Osteocyte (in vitro differentiated cells): ENCODE results near the gene COX4I1. TPM values are rescaled to one million over a fixed set of nuclear protein-coding genes. Genes with fewer than 3 reads are reported as not detected.

Experiments
- DNase-seq: peaks from one replicate; pipeline ENCODE4 v3.0.0; 2021; ENCODE audit warnings: mixed read lengths; ENCODE audit not compliant: unreplicated experiment; ENCODE audit errors: extremely low spot score
- H3K27ac Mint-ChIP-seq: one replicate; pipeline ENCODE4 v1.8.0; 2021; ENCODE audit warnings: mild to moderate bottlenecking, mixed read lengths; ENCODE audit not compliant: unreplicated experiment
- H3K27me3 Mint-ChIP-seq: one replicate; pipeline ENCODE4 v1.8.0; 2021; ENCODE audit warnings: mixed read lengths; ENCODE audit not compliant: unreplicated experiment
- H3K36me3 Mint-ChIP-seq: one replicate; pipeline ENCODE4 v1.8.0; 2021; ENCODE audit warnings: mixed read lengths; ENCODE audit not compliant: unreplicated experiment
- H3K4me1 Mint-ChIP-seq: one replicate; pipeline ENCODE4 v1.8.0; 2021; ENCODE audit warnings: mixed read lengths; ENCODE audit not compliant: unreplicated experiment
- H3K4me3 Mint-ChIP-seq: one replicate; pipeline ENCODE4 v1.8.0; 2021; ENCODE audit warnings: mild to moderate bottlenecking, moderate library complexity, mixed read lengths; ENCODE audit not compliant: unreplicated experiment
- H3K9me3 Mint-ChIP-seq: one replicate; pipeline ENCODE4 v1.8.0; 2021; ENCODE audit warnings: mixed read lengths; ENCODE audit not compliant: unreplicated experiment
- CTCF ChIP-seq: fragments of 200-600 bp; sonication (generic); IDR thresholded peaks from 2 replicates; pipeline ENCODE4 v1.5.0; 2021; ENCODE audit warnings: antibody characterized with exemption, mild to moderate bottlenecking, moderate library complexity
- long read RNA-seq: library from polyadenylated mRNA; unstranded; transcript quantifications from one replicate; pipeline ENCODE4 v2.0.0, GENCODE V29; 2021
- total RNA-seq: library from RNA; stranded (reverse); gene quantifications from 2 replicates; pipeline ENCODE4 v1.2.1, GENCODE V29; 2021

Gene COX4I1
- total RNA-seq, result 456 and 476 TPM in 2 replicates
- long read RNA-seq, transcript COX4I1-215 (3 exons, 2,271 nt), result minor isoform, 30 of 253 reads
- long read RNA-seq, transcript COX4I1-201 (5 exons, 708 nt), result major isoform, 199 of 253 reads
- long read RNA-seq, partial matches to known transcripts, result 5 of 253 reads
- long read RNA-seq, other reads (novel, unspliced or antisense), result 17 of 253 reads

GRCh38 chr16:85799497-85800320, at the start of gene COX4I1, which contains the start of gene EMC8:
Gene COX4I1 (plus strand): TSS chr16:85799695. CDS start chr16:85801206, 1,511 bp downstream.
Gene EMC8 (minus strand): TSS chr16:85799544. CDS start chr16:85799295, 249 bp downstream.
- Mint-ChIP-seq H3K4me3 (peak within 1 kb of the TSS; percentile 85), H3K27me3 (no peaks in the 10 kb centered on the region), H3K4me1 (peaks cover 33% of the 10 kb centered on the region), H3K9me3 (no peaks in the 10 kb centered on the region), H3K27ac (peak within 1 kb of the TSS; percentile 83), H3K36me3 (peaks cover 34% of the 10 kb centered on the region)
- DNase-seq, result peak; percentile 97
- no peak for TF ChIP-seq CTCF

DNA sequence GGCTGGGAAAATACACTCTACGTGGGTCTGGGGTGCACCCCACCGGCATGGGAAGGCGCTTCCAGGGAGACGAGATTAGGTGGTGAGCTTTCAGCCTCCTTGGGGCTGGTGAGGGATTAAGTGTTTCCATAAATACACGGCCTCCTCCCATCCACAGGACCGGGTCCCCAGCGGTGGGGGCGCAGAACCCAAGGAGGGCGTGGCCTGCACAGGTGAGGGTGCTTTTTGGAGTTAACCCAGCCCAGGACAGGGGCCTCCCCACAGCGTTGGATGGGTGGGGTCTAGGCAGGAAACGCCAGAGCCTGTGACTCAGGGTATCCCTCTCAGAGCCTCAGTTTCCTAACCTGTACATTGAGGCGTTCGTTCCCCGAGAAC, 49.7 kb upstream of the COX4I1 start:
- Mint-ChIP-seq H3K4me3 (peak overlapping the region; percentile 75), H3K4me1 (peaks cover 15% of the 10 kb centered on the region), H3K9me3 (no peaks in the 10 kb centered on the region), H3K27ac (no peak overlapping the region), H3K27me3 (peaks cover 3% of the 10 kb centered on the region), H3K36me3 (no peaks in the 10 kb centered on the region)
- no peak for DNase-seq
- TF ChIP-seq CTCF, result no peak

GRCh38 chr16:85750146-85750826, 49.2 kb upstream of the COX4I1 start:
- Mint-ChIP-seq H3K27ac (peak overlapping the region; percentile 14), H3K4me1 (peaks cover 15% of the 10 kb centered on the region), H3K9me3 (no peaks in the 10 kb centered on the region), H3K36me3 (no peaks in the 10 kb centered on the region), H3K27me3 (peaks cover 3% of the 10 kb centered on the region), H3K4me3 (peak overlapping the region; percentile 75)
- TF ChIP-seq CTCF, result no peak
- DNase-seq, result no peak

GRCh38 chr16:85750827-85751697, 48.4 kb upstream of the COX4I1 start, which contains the start of gene C16orf74:
Gene C16orf74 (minus strand): TSS chr16:85751096. CDS start chr16:85735217, 15,879 bp downstream.
- no peaks in the 10 kb centered on the region for H3K9me3 Mint-ChIP-seq
- H3K36me3 Mint-ChIP-seq, result no peaks in the 10 kb centered on the region
- no peak for DNase-seq
- H3K4me1 Mint-ChIP-seq, result peaks cover 16% of the 10 kb centered on the region
- H3K4me3 Mint-ChIP-seq, result peak within 1 kb of the TSS; percentile 75
- H3K27ac Mint-ChIP-seq, result peak within 1 kb of the TSS; percentile 14
- TF ChIP-seq CTCF, result no peak
- peaks cover under 1% of the 10 kb centered on the region for H3K27me3 Mint-ChIP-seq
